IPS-15b (cell line): ENCODE data around the gene LY6G6F.

Experiments
- H3K27me3 ChIP-seq: one replicate; pipeline ENCODE4 v1.6.1; 2013; ENCODE audit warnings: low read length; ENCODE audit not compliant: control insufficient read depth, insufficient read depth
- H3K36me3 ChIP-seq: one replicate; pipeline ENCODE4 v1.6.1; 2013; ENCODE audit warnings: low read length; ENCODE audit not compliant: control insufficient read depth, insufficient read depth
- H3K4me1 ChIP-seq: one replicate; pipeline ENCODE4 v1.6.1; 2013; ENCODE audit warnings: mild to moderate bottlenecking, low read length; ENCODE audit not compliant: control insufficient read depth, insufficient read depth
- H3K4me3 ChIP-seq: one replicate; pipeline ENCODE4 v1.5.1; 2013; ENCODE audit warnings: low read depth, low read length
- H3K9ac ChIP-seq: one replicate; pipeline ENCODE4 v1.6.1; 2013; ENCODE audit warnings: low read depth, mild to moderate bottlenecking, low read length
- H3K9me3 ChIP-seq: one replicate; pipeline ENCODE4 v1.6.1; 2013; ENCODE audit warnings: mild to moderate bottlenecking, low read length; ENCODE audit not compliant: control insufficient read depth, insufficient read depth

The LY6G6F gene

DNA sequence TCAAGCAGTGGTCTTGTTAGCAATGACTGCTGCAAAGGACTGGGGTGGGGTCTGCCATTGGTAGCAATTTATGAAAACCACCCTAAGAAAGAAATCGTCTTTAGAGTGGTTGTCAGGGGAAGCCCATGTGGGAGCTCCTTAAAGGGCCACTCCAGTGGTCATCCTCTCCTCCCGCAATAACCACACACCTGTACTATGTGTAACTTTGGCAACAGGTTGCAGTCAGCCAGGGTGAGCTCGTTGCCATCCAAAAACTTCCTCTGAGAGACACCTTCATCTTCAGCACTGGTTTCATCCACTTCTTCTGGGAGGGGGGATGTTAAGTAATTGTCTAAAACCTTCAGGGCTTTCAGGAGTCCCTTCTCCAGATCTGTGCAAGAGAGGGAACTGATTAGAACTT, 25.4 kb downstream of the LY6G6F start:
- Histone ChIP-seq H3K36me3 (peaks cover 15% of the 10 kb centered on the region), H3K4me1 (peaks cover 9% of the 10 kb centered on the region)

DNA sequence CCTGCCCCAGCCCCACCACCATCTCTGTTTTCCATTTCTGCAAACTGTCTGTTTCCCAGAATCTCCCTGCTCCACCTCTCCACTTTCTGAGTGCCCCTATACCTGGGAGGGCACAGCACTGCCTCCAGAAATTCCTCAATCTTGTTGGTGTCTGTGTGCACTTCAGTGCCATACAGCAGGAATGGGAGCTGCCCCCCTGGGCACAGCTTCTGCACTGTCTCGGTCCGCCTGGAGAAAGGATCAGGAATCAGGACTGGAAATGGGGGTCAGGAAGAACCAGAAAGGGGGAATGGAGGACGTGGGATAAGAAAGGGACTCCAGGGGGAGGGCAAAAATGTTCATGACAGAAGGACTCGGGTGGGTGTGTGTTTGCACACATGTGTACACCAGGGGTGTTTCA, 27.1 kb downstream of the LY6G6F start:
- Histone ChIP-seq H3K9me3 (no peaks in the 10 kb centered on the region), H3K36me3 (peaks cover 15% of the 10 kb centered on the region), H3K9ac (no peak overlapping the region), H3K27me3 (no peaks in the 10 kb centered on the region), H3K4me3 (no peak overlapping the region), H3K4me1 (peaks cover 15% of the 10 kb centered on the region)

More for the DNA sequence above, 25.4 kb downstream of the LY6G6F start:
- Histone ChIP-seq H3K9me3 (no peaks in the 10 kb centered on the region), H3K27me3 (no peaks in the 10 kb centered on the region), H3K4me3 (no peak overlapping the region), H3K9ac (no peak overlapping the region)

DNA sequence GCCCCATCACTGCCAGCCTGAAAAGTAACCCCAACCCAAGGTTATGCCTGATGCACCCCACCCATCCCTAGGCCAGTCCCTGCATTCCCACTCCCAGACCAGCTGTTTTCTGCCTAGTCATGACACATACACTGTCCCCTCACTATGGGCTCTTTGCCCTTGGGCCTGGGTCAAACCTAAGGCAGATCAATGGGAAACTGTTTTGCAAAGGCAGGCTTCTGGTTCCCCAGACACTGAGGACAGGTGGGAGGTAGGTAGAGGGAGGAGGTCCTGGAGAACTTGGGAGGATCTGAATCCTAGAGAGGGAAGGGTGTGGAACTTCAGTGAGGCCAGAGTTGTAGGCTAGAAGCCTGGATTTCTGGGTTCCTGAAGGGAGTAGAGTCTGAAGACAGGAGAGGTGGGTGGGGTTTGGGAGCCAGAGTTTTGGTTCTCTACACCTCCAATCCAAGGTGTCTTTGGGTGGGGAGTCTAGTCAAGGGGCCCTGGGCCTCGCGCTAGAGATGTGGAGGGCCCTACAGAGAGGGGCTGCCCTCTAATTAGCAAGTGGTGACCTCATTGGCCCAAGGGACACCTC, 27.7 kb downstream of the LY6G6F start:
- Histone ChIP-seq H3K9ac (no peak overlapping the region), H3K27me3 (no peaks in the 10 kb centered on the region), H3K9me3 (no peaks in the 10 kb centered on the region), H3K36me3 (peaks cover 15% of the 10 kb centered on the region), H3K4me1 (peaks cover 15% of the 10 kb centered on the region), H3K4me3 (peak overlapping the region; percentile 98)

DNA sequence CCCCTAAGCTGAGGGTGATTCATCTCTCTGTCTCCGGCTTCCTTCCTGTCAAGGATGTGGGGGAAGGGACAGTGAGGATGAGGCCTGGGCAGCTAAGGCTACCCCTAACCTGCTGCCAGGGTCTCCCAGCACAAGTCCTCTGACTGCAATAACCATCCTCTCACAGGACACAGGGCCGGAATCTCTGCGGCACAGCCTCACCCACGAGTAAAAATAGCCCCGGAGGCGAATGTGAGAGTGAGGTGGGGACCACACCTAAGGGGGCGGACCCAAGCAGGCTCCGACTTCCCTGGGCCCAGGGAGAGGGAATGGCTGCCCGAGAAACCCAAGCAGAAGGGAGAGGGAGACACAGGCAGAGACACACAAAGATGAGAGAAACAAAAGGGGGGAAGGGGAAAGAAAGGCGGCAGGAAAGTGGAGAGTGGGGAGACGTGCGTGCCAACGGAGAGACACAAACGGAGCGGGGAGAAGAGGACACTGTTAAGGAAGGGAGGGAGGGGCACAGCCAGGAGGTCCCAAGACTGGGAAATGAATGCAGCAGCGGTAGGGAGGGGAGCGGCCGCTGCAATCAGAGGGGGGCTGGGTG, 28.2 kb downstream of the LY6G6F start:
- peaks cover 15% of the 10 kb centered on the region for H3K4me1 ChIP-seq

DNA sequence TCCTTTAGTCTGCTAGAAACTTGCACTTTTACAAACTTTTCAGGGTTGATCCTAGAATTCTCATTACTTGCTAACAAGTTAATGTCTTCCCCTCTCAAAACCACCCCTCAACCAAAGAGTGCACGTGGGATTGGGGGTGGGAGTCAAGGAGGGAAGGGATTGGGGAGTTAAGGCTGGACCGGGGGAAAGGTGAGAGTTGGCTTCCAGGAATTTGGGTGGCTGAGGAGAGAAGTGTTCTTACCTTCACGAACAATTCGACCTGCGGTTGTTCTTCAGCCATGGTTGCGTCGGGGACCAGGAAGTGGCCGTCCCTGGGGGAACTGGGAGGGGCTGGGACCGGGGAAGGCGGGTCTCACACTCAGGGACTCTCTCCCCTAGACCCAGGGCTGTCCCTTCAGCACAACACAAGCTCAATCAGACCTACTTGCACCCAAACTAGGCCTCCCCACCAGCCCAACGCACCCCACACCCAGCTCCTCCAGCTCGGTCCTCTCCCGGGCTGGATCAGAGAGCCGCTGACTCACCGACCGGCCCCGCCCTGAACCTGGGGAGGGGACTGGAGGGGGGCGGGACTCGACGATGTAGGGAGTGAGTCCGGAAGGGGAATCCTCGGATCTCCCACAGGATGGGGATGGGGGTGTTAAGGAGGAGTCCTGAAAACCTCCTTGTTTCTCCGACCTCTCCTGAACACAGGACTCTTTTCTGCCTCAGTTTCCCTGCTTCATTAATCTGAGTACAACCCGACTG, 29.5 kb downstream of the LY6G6F start, which contains the start of gene CLIC1:
TSS of gene CLIC1 (minus strand) at position 510 of the 747 bp plus-strand sequence. CDS start at position 280, 230 bp downstream.
- Histone ChIP-seq H3K4me1 (peaks cover 19% of the 10 kb centered on the region), H3K4me3 (peak within 1 kb of the TSS; percentile 98), H3K9me3 (no peaks in the 10 kb centered on the region), H3K9ac (peak within 1 kb of the TSS; percentile 82), H3K27me3 (no peaks in the 10 kb centered on the region), H3K36me3 (peaks cover 11% of the 10 kb centered on the region)

More for the DNA sequence above, 28.2 kb downstream of the LY6G6F start:
- H3K36me3 ChIP-seq, result peaks cover 15% of the 10 kb centered on the region
- H3K27me3 ChIP-seq, result no peaks in the 10 kb centered on the region
- H3K9me3 ChIP-seq, result no peaks in the 10 kb centered on the region
- peak overlapping the region; percentile 98 for H3K4me3 ChIP-seq
- H3K9ac ChIP-seq, result peak overlapping the region; percentile 82

DNA sequence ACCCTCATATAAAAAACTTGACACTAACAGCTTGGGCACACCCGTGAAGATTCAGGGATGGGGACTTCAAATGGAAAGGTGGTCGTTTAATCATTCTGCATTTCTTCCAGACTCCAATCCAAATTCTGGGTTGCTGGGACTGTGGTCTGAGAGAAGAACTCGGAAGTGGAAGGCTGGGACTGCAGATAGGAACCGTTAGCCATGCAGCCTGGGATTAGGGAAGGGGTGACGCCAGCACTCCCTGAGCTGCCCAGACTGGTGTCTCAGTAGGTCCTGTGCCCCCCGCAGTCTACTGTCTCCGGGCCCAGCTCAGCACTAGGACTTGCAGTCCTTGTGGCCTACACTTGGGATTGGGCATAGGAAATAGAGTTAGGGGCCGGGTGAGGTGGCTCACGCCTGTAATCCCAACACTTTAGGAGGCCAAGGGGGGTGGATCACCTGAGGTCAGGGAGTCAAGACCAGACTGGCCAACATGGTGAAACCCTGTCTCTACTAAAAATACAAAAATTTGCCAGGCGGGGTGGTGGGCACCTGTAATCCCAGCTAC, 30.2 kb downstream of the LY6G6F start:
- no peaks in the 10 kb centered on the region for H3K9me3 ChIP-seq
- H3K27me3 ChIP-seq, result no peaks in the 10 kb centered on the region
- peak overlapping the region; percentile 98 for H3K4me3 ChIP-seq
- peaks cover 19% of the 10 kb centered on the region for H3K4me1 ChIP-seq
- peaks cover 13% of the 10 kb centered on the region for H3K36me3 ChIP-seq
- H3K9ac ChIP-seq, result no peak overlapping the region

DNA sequence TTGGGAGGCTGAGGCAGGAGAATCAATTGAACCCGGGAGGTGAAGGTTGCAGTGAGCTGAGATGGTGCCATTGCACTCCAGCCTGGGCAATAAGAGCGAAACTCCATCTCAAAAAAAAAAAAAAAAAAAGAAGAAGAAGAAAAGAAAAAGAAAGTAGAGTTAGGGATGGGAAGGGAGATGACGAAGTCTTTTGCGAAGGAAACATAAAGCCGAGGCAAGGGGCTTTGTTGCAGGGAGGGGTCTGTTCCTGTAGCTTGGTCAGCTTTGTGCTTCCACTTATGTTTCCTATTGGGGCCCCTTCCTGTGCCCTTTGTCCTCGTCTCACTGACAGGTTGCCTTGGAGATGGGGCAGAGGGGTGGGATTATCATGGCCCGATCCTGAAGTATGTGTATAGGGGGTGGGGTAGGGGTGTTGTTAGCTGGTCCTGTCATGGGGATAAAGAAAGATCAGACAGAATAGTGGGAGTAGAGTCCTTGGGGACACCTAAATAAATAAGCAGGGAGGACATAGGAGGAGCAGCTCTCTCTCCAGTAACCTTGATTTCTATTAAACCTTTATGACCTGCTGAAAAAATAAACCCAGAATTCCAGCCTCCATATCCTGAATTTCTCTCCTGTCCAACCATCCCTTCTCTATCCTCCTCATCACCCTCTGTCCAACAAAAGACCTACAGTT, 30.8 kb downstream of the LY6G6F start:
- H3K36me3 ChIP-seq, result peaks cover 17% of the 10 kb centered on the region
- peak overlapping the region; percentile 31 for H3K4me3 ChIP-seq
- no peaks in the 10 kb centered on the region for H3K9me3 ChIP-seq
- no peak overlapping the region for H3K9ac ChIP-seq
- H3K4me1 ChIP-seq, result peaks cover 19% of the 10 kb centered on the region
- H3K27me3 ChIP-seq, result no peaks in the 10 kb centered on the region

DNA sequence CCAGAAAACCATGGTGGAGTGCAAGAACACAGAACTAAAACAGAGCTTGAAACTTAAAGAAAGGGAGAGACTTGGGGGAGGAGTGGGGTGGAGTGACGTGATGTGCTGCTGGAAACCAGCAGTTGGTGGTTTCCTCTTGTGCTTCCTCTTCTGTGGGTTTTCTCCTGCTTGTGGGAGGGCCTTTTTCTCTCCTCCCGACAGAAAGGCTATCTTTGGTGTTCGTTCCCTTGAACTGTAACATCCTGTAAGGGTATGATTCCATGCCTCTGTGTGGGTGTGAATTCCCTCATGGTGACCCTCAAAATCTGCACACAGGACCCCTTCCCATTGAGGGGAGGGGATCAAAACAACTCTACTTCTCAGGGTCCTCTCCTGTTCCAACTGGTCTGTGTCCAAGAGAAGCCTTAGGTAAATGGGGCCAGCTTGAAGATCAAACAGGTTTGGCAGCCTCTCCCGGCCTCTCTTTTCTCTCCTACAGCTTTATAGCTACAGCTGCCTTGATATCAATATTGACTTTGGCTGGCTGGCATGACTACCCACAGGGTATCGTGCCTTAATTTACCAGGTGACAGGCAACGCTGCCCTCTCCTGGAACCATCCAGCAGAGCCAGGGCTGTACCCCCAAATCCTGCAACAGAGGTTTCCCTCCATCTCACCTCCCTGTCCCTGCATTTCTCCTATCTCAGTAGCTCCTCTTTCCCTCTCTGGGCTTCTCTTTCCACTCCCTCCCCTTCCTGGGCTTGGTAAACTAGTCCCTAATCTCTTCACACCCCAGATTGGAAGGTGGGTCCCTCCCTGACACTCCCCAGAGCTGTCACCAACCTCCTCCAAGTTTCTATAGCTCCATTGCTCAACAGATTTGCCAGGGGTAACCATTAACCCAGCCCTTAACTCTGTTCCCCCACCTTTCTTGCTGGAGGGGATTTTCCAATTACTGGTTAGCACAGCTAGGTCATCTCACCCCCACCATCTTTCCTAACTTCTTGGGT, 31.6 kb downstream of the LY6G6F start:
- Histone ChIP-seq H3K4me1 (peaks cover 19% of the 10 kb centered on the region), H3K27me3 (no peaks in the 10 kb centered on the region), H3K4me3 (peak overlapping the region; percentile 31), H3K9me3 (no peaks in the 10 kb centered on the region), H3K9ac (no peak overlapping the region), H3K36me3 (peaks cover 17% of the 10 kb centered on the region)

DNA sequence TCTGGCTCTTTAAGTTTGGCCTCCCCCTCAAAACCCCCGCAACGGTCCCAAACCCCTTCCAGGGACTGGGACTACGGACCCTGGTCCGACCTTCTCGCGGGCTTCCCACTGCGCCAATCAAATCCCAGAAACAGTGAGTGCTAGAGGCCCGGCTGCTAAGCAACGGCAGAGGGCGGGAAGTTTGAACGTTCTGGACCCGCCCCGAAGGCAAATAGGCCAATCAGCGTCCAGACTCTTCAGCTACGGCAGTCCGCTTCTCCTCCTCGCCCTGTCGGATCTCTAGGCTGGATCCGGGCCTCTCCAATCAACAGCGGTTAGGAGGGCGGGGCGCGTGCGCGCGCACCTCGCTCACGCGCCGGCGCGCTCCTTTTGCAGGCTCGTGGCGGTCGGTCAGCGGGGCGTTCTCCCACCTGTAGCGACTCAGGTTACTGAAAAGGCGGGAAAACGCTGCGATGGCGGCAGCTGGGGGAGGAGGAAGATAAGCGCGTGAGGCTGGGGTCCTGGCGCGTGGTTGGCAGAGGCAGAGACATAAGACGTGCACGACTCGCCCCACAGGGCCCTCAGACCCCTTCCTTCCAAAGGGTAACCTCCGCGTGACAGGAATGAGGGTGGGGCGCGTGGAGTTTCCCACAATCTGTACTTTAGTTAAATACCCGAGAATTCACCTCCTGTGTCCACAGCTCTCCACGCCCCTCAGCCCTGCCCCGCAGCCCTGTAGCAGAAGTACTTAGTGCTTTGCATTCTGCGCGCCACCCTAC, 33.2 kb downstream of the LY6G6F start, which contains the start of gene MSH5:
TSS of gene MSH5 (plus strand) at position 367 of the 758 bp plus-strand sequence. CDS start 462 bp downstream, outside the sequence.
- peak within 1 kb of the TSS; percentile 93 for H3K9ac ChIP-seq
- no peaks in the 10 kb centered on the region for H3K9me3 ChIP-seq
- no peaks in the 10 kb centered on the region for H3K27me3 ChIP-seq
- peaks cover 14% of the 10 kb centered on the region for H3K4me1 ChIP-seq
- H3K4me3 ChIP-seq, result peak within 1 kb of the TSS; percentile 85
- H3K36me3 ChIP-seq, result peaks cover 8% of the 10 kb centered on the region
